CD1c-positive myeloid dendritic cell (primary cell): ENCODE results near the gene EVI2A.
A peak's percentile ranks its signal among the peaks of the same experiment; 100 is the strongest.
"Not testable (repeated sequence)": the region's sequence is repeated elsewhere in the genome, so short reads cannot be mapped to it uniquely, and the experiment has no call there.

Source experiments
- DNase-seq: peaks from one replicate; pipeline ENCODE4 v3.0.0-alpha.2; 2016; ENCODE audit errors: extremely low spot score

The EVI2A gene

GRCh38 chr17:31321481-31321880 lies at the start of gene EVI2A:
Gene EVI2A, minus strand, starts transcription at chr17:31321622. Its CDS starts 2,609 bp downstream, at chr17:31319013.
- DNase-seq: peak; percentile 95

- DNase-seq: no peak
Observed at GRCh38 chr17:31369266-31369665, 47.8 kb upstream of the EVI2A start.

GRCh38 chr17:31366088-31366487 lies 44.7 kb upstream of the EVI2A start:
- DNase-seq: no peak

- DNase-seq: no peak
Observed at GRCh38 chr17:31364012-31364411, 42.6 kb upstream of the EVI2A start.

GRCh38 chr17:31357839-31358394 lies 36.5 kb upstream of the EVI2A start:
- no peak for DNase-seq

GRCh38 chr17:31357091-31357490 lies 35.7 kb upstream of the EVI2A start:
- DNase-seq: no peak

- DNase-seq: no peak
Observed at GRCh38 chr17:31355935-31356334, 34.5 kb upstream of the EVI2A start.

- no peak for DNase-seq
Observed at GRCh38 chr17:31349454-31349853, 28.0 kb upstream of the EVI2A start.

- not testable (repeated sequence) for DNase-seq
Observed at GRCh38 chr17:31345191-31345747, 23.8 kb upstream of the EVI2A start.

GRCh38 chr17:31339906-31340661 lies 18.7 kb upstream of the EVI2A start:
- DNase-seq: no peak

- DNase-seq: no peak
Observed at GRCh38 chr17:31329221-31329620, 7.8 kb upstream of the EVI2A start.

GRCh38 chr17:31328160-31328535 lies 6.7 kb upstream of the EVI2A start:
- DNase-seq: no peak

GRCh38 chr17:31327534-31328159 lies 6.2 kb upstream of the EVI2A start:
- no peak for DNase-seq

- no peak for DNase-seq
Observed at GRCh38 chr17:31323551-31323950, 2.1 kb upstream of the EVI2A start.

GRCh38 chr17:31321966-31322365 lies 544 bp upstream of the EVI2A start:
- no peak for DNase-seq

GRCh38 chr17:31320791-31321190 lies 631 bp downstream of the EVI2A start:
- peak; percentile 31 for DNase-seq

GRCh38 chr17:31320241-31320640 lies 1.2 kb downstream of the EVI2A start:
- DNase-seq: peak; percentile 27

- peak; percentile 85 for DNase-seq
Observed at GRCh38 chr17:31318851-31319661, 2.4 kb downstream of the EVI2A start.

GRCh38 chr17:31318298-31318801 lies 3.1 kb downstream of the EVI2A start:
- peak; percentile 87 for DNase-seq

- peak; percentile 68 for DNase-seq
Observed at GRCh38 chr17:31314782-31315100, 6.7 kb downstream of the EVI2A start.

- DNase-seq: peak; percentile 92
Observed at GRCh38 chr17:31313982-31314781, 7.2 kb downstream of the EVI2A start, which contains the start of gene EVI2B. Gene EVI2B, minus strand, starts transcription at chr17:31314054. Its CDS starts 8,445 bp downstream, at chr17:31305609.
